Astrocyte of the cerebellum (primary cell): ENCODE results near the gene PIN1.
A peak's percentile ranks its signal among the peaks of the same experiment; 100 is the strongest.
"Not testable (repeated sequence)": the region's sequence is repeated elsewhere in the genome, so short reads cannot be mapped to it uniquely, and the experiment has no call there.

Source experiments
- DNase-seq: peaks from one replicate; pipeline ENCODE4 v3.0.0-alpha.2; 2011; ENCODE audit warnings: low read depth
- H3K4me3 ChIP-seq: 2 replicates; pipeline ENCODE4 v1.5.1; 2011; ENCODE audit warnings: mild to moderate bottlenecking, low read depth, low read length, moderate library complexity
- in situ Hi-C: cut with HindIII; loops from 2 replicates; pipeline ENCODE4 v1.10.0; 2017; ENCODE audit warnings: low sequenced_read_pairs
- TF ChIP-seq, protein P1 (sequence below): IDR thresholded peaks from 2 replicates; pipeline ENCODE4 v1.5.1; 2012; ENCODE audit warnings: low read length, low read depth, moderate library complexity, mild to moderate bottlenecking; ENCODE audit errors: missing control alignments

PIN1 gene

DNA sequence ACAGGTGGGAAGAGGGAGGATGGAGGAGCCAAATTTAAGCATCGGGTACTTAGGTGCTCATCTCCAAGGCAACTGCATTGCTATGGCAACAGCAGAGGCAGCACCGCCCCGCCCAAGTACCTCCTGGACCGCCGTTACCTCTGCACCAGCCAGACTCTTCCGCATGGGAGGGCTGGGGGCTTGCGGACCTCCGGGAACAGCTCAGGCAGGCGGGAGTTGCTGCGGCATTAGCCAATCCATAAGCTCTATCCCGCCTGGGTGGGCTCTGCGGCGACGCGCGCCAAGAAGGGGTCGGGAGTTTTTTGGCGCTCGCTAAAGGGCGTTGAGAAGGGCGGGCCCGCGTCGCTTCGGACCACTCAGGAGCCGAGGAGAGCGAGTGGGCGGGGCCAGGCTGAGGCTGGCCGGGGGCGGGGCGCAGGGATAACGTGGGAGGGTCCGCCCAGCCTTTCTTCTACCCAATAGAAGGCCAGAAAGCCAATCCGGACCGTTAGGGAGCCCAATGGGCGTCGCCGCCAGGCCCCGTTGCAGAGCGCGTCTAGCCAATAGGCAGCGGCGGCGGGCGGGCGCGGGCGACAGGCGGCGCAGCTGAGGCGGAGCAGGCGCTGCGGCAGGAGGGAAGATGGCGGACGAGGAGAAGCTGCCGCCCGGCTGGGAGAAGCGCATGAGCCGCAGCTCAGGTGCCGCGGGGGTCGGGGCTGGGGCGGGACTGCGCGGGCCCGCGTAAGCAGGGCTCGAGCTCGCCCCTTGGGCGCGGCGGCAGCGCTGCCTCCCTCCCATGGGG lies at the start of gene PIN1:
Gene PIN1 (plus strand): TSS at position 593 of the 781 bp plus-strand sequence. CDS start 27 bp downstream, at position 620.
- in situ Hi-C loops: no loop called here

DNA sequence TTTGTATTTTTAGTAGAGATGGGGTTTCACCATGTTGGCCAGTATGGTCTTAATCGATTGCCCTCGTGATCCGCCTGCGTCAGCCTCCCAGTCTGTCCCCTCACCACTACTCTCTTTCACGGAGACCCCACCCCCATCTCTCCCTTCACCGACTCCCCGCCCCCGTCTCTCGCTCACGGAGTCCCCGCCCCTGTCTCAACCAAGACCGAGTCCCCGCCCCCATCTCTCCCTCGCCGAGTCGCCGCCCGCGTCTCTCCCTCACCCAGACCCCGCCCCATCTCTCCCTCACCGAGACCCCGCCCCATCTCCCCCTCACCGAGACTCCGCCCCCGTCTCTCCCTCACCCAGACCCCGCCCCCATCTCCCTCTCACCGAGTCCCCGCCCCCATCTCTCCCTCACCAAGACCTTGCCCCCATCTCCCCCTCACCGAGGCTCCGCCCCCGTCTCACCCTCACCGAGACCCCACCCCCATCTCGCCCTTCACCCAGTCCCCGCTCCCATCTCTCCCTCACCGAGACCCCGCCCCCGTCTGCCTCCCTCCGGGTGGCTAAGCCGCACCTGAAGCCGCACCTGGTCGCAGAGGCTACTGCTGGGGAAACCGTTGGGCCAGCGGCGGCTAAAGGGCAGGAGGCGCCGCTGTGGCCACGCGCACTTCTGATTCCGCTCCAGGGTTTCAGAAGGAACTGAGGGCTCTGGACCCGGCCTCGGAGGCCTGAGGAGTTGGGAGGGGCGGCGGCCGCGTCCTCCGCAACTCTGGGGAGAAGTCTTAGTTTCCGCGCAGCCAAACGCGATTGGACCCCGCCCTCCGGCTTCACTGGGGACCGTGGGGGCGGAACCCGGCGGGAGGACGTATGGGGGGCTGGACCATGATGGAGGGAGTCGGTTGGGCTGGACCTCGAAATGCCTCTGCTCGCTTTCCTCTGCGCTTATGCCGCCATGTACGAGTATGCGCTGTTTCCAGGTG lies 49.5 kb upstream of the PIN1 start:
- in situ Hi-C loops: no loop called here
- TF ChIP-seq, protein P1, sequence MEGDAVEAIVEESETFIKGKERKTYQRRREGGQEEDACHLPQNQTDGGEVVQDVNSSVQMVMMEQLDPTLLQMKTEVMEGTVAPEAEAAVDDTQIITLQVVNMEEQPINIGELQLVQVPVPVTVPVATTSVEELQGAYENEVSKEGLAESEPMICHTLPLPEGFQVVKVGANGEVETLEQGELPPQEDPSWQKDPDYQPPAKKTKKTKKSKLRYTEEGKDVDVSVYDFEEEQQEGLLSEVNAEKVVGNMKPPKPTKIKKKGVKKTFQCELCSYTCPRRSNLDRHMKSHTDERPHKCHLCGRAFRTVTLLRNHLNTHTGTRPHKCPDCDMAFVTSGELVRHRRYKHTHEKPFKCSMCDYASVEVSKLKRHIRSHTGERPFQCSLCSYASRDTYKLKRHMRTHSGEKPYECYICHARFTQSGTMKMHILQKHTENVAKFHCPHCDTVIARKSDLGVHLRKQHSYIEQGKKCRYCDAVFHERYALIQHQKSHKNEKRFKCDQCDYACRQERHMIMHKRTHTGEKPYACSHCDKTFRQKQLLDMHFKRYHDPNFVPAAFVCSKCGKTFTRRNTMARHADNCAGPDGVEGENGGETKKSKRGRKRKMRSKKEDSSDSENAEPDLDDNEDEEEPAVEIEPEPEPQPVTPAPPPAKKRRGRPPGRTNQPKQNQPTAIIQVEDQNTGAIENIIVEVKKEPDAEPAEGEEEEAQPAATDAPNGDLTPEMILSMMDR: no peak
- peak; percentile 89 for DNase-seq
- peak overlapping the region; percentile 76 for H3K4me3 ChIP-seq

More for the DNA sequence above, at the start of gene PIN1:
- H3K4me3 ChIP-seq: peak within 1 kb of the TSS; percentile 91
- TF ChIP-seq, protein P1: peak; percentile 61
- DNase-seq: peak; percentile 96

GRCh38 chr19:9786342-9786741 lies 48.8 kb upstream of the PIN1 start:
- TF ChIP-seq, protein P1: no peak
- in situ Hi-C loops: no loop called here
- DNase-seq: no peak
- H3K4me3 ChIP-seq: peak overlapping the region; percentile 76

- TF ChIP-seq, protein P1: no peak
- in situ Hi-C loops: no loop called here
- DNase-seq: no peak
- H3K4me3 ChIP-seq: no peak overlapping the region
Measured at GRCh38 chr19:9786819-9787218, 48.3 kb upstream of the PIN1 start.

GRCh38 chr19:9788604-9789003 lies 46.5 kb upstream of the PIN1 start:
- in situ Hi-C loops, H3K4me3 ChIP-seq, DNase-seq: not testable (repeated sequence)

- TF ChIP-seq, protein P1: no peak
- no peak for DNase-seq
- no peak overlapping the region for H3K4me3 ChIP-seq
- in situ Hi-C loops: no loop called here
Measured at GRCh38 chr19:9789066-9789465, 46.1 kb upstream of the PIN1 start.

GRCh38 chr19:9789579-9789978 lies 45.5 kb upstream of the PIN1 start:
- H3K4me3 ChIP-seq, in situ Hi-C loops, DNase-seq: not testable (repeated sequence)

DNA sequence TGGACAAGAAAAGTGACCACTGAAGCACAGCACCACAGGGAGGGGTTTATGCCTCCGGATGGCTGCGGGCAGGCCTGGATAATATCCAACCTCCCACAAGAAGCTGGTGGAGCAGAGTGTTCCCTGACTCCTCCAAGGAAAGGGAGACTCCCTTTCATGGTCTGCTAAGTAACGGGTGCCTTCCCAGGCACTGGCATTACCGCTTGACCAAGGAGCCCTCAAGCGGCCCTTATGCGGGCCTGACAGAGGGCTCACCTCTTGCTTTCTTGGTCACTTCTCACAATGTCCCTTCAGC lies 44.1 kb upstream of the PIN1 start:
- H3K4me3 ChIP-seq, in situ Hi-C loops, DNase-seq: not testable (repeated sequence)
